DND-41 (cell line): ENCODE results near the gene NCSTN.

Experiments used
- ATAC-seq: fragments of 200-7000 bp; cut with Tn5 transposase; 3 replicates; pipeline ENCODE4 v1.9.1; 2021; ENCODE audit warnings: low read depth; ENCODE audit not compliant: insufficient read depth
- DNase-seq: peaks from one replicate; pipeline ENCODE4 v3.0.0-alpha.2; 2020
- H2AFZ ChIP-seq: 2 replicates; pipeline ENCODE4 v1.6.0; 2012; ENCODE audit warnings: low read depth, low read length
- H3K27ac ChIP-seq: 2 replicates; pipeline ENCODE4 v1.5.1; 2012; ENCODE audit warnings: low read length, inconsistent platforms
- H3K27me3 ChIP-seq: fragments of 200-600 bp; sonication (generic); 2 replicates; pipeline ENCODE4 v1.6.0; 2012; ENCODE audit warnings: low read length, mild to moderate bottlenecking, inconsistent platforms; ENCODE audit not compliant: insufficient read depth, poor library complexity
- H3K36me3 ChIP-seq: 2 replicates; pipeline ENCODE4 v1.5.1; 2012; ENCODE audit warnings: low read length, inconsistent platforms; ENCODE audit not compliant: insufficient read depth
- H3K4me1 ChIP-seq: 2 replicates; pipeline ENCODE4 v1.5.1; 2012; ENCODE audit warnings: mild to moderate bottlenecking, low read length; ENCODE audit not compliant: insufficient read depth
- H3K4me2 ChIP-seq: 2 replicates; pipeline ENCODE4 v1.6.0; 2012; ENCODE audit warnings: mild to moderate bottlenecking, moderate library complexity, low read length, inconsistent platforms; ENCODE audit not compliant: insufficient read depth
- H3K4me3 ChIP-seq, 2 experiments: fragments of 200-600 bp in 1 of 2; shearing (Covaris generic) in 1 of 2; 2 replicates each; pipeline ENCODE4 v1.5.1; 2012 to 2016; ENCODE audit warnings: inconsistent platforms in 2 of 2, low read length in 2 of 2, mild to moderate bottlenecking in 2 of 2, low read depth in 1 of 2, moderate library complexity in 1 of 2
- H3K79me2 ChIP-seq: 2 replicates; pipeline ENCODE4 v1.6.0; 2012; ENCODE audit warnings: low read length, inconsistent platforms; ENCODE audit not compliant: insufficient read depth
- H3K9ac ChIP-seq: 2 replicates; pipeline ENCODE4 v1.6.0; 2012; ENCODE audit warnings: low read depth, mild to moderate bottlenecking, inconsistent platforms, low read length, moderate library complexity
- H3K9me3 ChIP-seq: 2 replicates; pipeline ENCODE4 v1.5.1; 2012; ENCODE audit warnings: low read length, moderate library complexity, mild to moderate bottlenecking, inconsistent platforms; ENCODE audit not compliant: insufficient read depth, severe bottlenecking
- H4K20me1 ChIP-seq: 2 replicates; pipeline ENCODE4 v1.6.0; 2012; ENCODE audit warnings: low read length; ENCODE audit not compliant: insufficient read depth
- CTCF ChIP-seq: IDR thresholded peaks from 2 replicates; pipeline ENCODE4 v1.5.1; 2012; ENCODE audit warnings: borderline replicate concordance, low read length, moderate library complexity, mild to moderate bottlenecking; ENCODE audit not compliant: poor library complexity, severe bottlenecking; ENCODE audit errors: extremely low read depth
- EZH2 ChIP-seq: IDR thresholded peaks from 3 replicates; pipeline ENCODE4 v1.6.1; 2012; ENCODE audit warnings: borderline replicate concordance, low read depth, mild to moderate bottlenecking, moderate library complexity, low read length, inconsistent platforms; ENCODE audit not compliant: severe bottlenecking

NCSTN gene

GRCh38 chr1:160338580-160338979 lies 4.6 kb upstream of the NCSTN start:
- H3K79me2 ChIP-seq, result peaks cover 55% of the 10 kb centered on the region
- H3K27ac ChIP-seq, result no peak overlapping the region
- H3K27me3 ChIP-seq, result no peaks in the 10 kb centered on the region
- DNase-seq, result no peak
- no peak overlapping the region for H3K4me2 ChIP-seq
- no peak for TF ChIP-seq EZH2
- no peak for TF ChIP-seq CTCF
- H3K4me1 ChIP-seq, result peaks cover 19% of the 10 kb centered on the region
- H2AFZ ChIP-seq, result no peak overlapping the region
- H3K9ac ChIP-seq, result no peak overlapping the region
- no peaks in the 10 kb centered on the region for H3K9me3 ChIP-seq
- H4K20me1 ChIP-seq, result peaks cover 8% of the 10 kb centered on the region; the same call in 1 of the 2 replicates
- H3K36me3 ChIP-seq, result peaks cover 57% of the 10 kb centered on the region
- ATAC-seq, result no peak
- no peak overlapping the region for H3K4me3 ChIP-seq

GRCh38 chr1:160340146-160340545 lies 3.0 kb upstream of the NCSTN start:
- H3K4me1 ChIP-seq, result peaks cover 32% of the 10 kb centered on the region
- ATAC-seq (no peak), DNase-seq (no peak)
- peaks cover 70% of the 10 kb centered on the region for H3K79me2 ChIP-seq
- peaks cover 48% of the 10 kb centered on the region for H3K36me3 ChIP-seq
- no peaks in the 10 kb centered on the region for H3K9me3 ChIP-seq
- H3K9ac ChIP-seq, result no peak overlapping the region
- no peak overlapping the region for H3K4me2 ChIP-seq
- no peak for TF ChIP-seq CTCF
- no peak for TF ChIP-seq EZH2
- peaks cover 8% of the 10 kb centered on the region; the same call in 1 of the 2 replicates for H4K20me1 ChIP-seq
- H3K4me3 ChIP-seq, result no peak overlapping the region
- no peak overlapping the region for H2AFZ ChIP-seq
- no peak overlapping the region for H3K27ac ChIP-seq
- H3K27me3 ChIP-seq, result no peaks in the 10 kb centered on the region

DNA sequence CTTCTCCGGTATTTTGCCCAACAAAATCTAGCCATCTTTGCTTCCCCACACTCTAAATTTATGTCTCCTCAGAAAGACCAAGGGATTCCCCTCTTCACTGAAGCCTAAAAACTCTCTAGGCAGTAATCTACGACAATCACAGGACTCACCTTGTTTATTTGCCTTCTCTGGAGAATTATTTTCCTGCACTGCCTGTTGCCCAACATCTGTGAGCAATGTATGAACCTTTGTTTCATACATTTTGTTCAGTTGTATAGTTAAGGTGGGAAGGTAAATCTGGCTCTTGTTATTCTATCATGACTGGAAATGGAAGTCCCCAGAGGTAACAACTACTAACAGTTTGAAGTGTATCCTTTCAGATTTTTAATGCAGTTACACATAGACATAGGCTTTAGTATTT lies 2.3 kb upstream of the NCSTN start:
- no peak for DNase-seq
- Histone ChIP-seq H3K27me3 (no peaks in the 10 kb centered on the region), H3K4me3 (no peak overlapping the region), H3K79me2 (peaks cover 70% of the 10 kb centered on the region), H3K27ac (no peak overlapping the region), H3K36me3 (peaks cover 48% of the 10 kb centered on the region), H3K4me1 (peaks cover 32% of the 10 kb centered on the region), H2AFZ (no peak overlapping the region), H3K4me2 (peak overlapping the region; percentile 72), H3K9me3 (no peaks in the 10 kb centered on the region), H3K9ac (peak overlapping the region; percentile 13), H4K20me1 (peaks cover 8% of the 10 kb centered on the region; the same call in 1 of the 2 replicates)
- ATAC-seq, result no peak
- no peak for TF ChIP-seq EZH2
- TF ChIP-seq CTCF, result no peak

GRCh38 chr1:160342526-160342925 lies 657 bp upstream of the NCSTN start:
- no peaks in the 10 kb centered on the region for H3K27me3 ChIP-seq
- peak overlapping the region; percentile 92 for H3K27ac ChIP-seq
- peak overlapping the region; percentile 72 for H3K4me2 ChIP-seq
- no peak for DNase-seq
- peaks cover 66% of the 10 kb centered on the region for H3K79me2 ChIP-seq
- no peaks in the 10 kb centered on the region for H3K9me3 ChIP-seq
- TF ChIP-seq EZH2, result no peak
- TF ChIP-seq CTCF, result no peak
- peak overlapping the region; percentile 75 for H3K9ac ChIP-seq
- peaks cover 45% of the 10 kb centered on the region for H3K36me3 ChIP-seq
- peak; percentile 5; the same call in 2 of the 3 replicates for ATAC-seq
- H3K4me3 ChIP-seq, result peak overlapping the region; percentile 47 to 89
- peaks cover 32% of the 10 kb centered on the region for H3K4me1 ChIP-seq
- H2AFZ ChIP-seq, result peak overlapping the region; percentile 95
- peaks cover 8% of the 10 kb centered on the region; the same call in 1 of the 2 replicates for H4K20me1 ChIP-seq
